ENCODE data around the gene SGMS1. TPM values are rescaled to one million over a fixed set of nuclear protein-coding genes. Genes with fewer than 3 reads are reported as not detected.

SGMS1 gene
- polyA plus RNA-seq, 2 of the 4 experiments (the other 2 are of a cell fraction), result 22.7 to 28.2 TPM

GRCh38 chr10:50286996-50287803, 336.6 kb downstream of the SGMS1 start:
- CTCF ChIA-PET, result interaction anchor here (0.9 kb wide), 1 partner anchor 12 kb away, joined by 6 read pairs; no protein-coding TSS in a partner anchor
- no peak for TF ChIP-seq ESRRA (IDR thresholded peaks at IDR 0.05; ENCODE audit: borderline replicate concordance, low read length)
- no peak for TF ChIP-seq USF2 (IDR thresholded peaks at IDR 0.05)
- TF ChIP-seq GATA3 (IDR thresholded peaks at IDR 0.05; ENCODE audit: borderline replicate concordance), result no peak
- TF ChIP-seq RNF2 (IDR thresholded peaks at IDR 0.05; ENCODE audit: borderline replicate concordance, low read depth), result no peak
- TF ChIP-seq JUNB (IDR thresholded peaks at IDR 0.05), result no peak
- no peak for TF ChIP-seq PBX3 (IDR thresholded peaks at IDR 0.05)
- no peak for TF ChIP-seq EHMT2 (IDR thresholded peaks at IDR 0.05; ENCODE audit: low read depth)
- no peak for TF ChIP-seq ZNF302 (CRISPR knock-in tag; IDR thresholded peaks at IDR 0.05)
- no peak for TF ChIP-seq EP300 (IDR thresholded peaks at IDR 0.05)
- TF ChIP-seq E2F6 (IDR thresholded peaks at IDR 0.05; ENCODE audit: borderline replicate concordance, low read depth), result no peak
- no peak for TF ChIP-seq HOXA7 (CRISPR knock-in tag; IDR thresholded peaks at IDR 0.05)
- no peak for TF ChIP-seq POLR2A (IDR thresholded peaks at IDR 0.05; ENCODE audit: low read length)
- no peak for TF ChIP-seq HEYL (CRISPR knock-in tag; IDR thresholded peaks at IDR 0.05)
- TF ChIP-seq HES2 (IDR thresholded peaks at IDR 0.05), result no peak
- TF ChIP-seq ZC3H11A (IDR thresholded peaks at IDR 0.05), result no peak
- no peak for TF ChIP-seq MAX (IDR thresholded peaks at IDR 0.05)
- DNase-seq (ENCODE audit: low read depth in 1 of 2, low spot score in 1 of 2), result no peak
- no peak overlapping the region for H3K27ac ChIP-seq
- H3K4me3 ChIP-seq, result no peak overlapping the region
- WGBS (ENCODE audit: missing lambda C conversion rate), result 71% methylated on average over 9 of the region's 9 CpGs
- no peak for FAIRE-seq
- POLR2A ChIA-PET, result no interaction called here
- no peaks in the 10 kb centered on the region for H3K9me3 ChIP-seq
- no peak for ATAC-seq
- no peaks in the 10 kb centered on the region for H3K4me1 ChIP-seq
- H3K4me2 ChIP-seq, result no peak overlapping the region

GRCh38 chr10:50286517-50286916, 337.2 kb downstream of the SGMS1 start:
- Histone ChIP-seq H3K4me2 (no peak overlapping the region), H3K4me1 (no peaks in the 10 kb centered on the region), H3K4me3 (no peak overlapping the region), H3K27ac (no peak overlapping the region), H3K9me3 (no peaks in the 10 kb centered on the region)
- no peak for ATAC-seq
- WGBS (ENCODE audit: missing lambda C conversion rate), result 4% methylated on average over 2 of the region's 2 CpGs
- TF ChIP-seq CHD4 (IDR thresholded peaks at IDR 0.05; ENCODE audit: borderline replicate concordance) (no peak), FOSL2 (IDR thresholded peaks at IDR 0.05) (no peak), FOSL2 (CRISPR knock-in tag; IDR thresholded peaks at IDR 0.05) (no peak), E2F6 (IDR thresholded peaks at IDR 0.05; ENCODE audit: borderline replicate concordance, low read depth) (no peak), RFX5 (IDR thresholded peaks at IDR 0.05) (no peak), ATOH8 (CRISPR knock-in tag; IDR thresholded peaks at IDR 0.05; ENCODE audit: low read depth) (no peak), ELK1 (IDR thresholded peaks at IDR 0.05; ENCODE audit: low read depth, low read length) (no peak), FOXS1 (CRISPR knock-in tag; IDR thresholded peaks at IDR 0.05) (no peak), POLR2A (IDR thresholded peaks at IDR 0.05; ENCODE audit: low read length) (no peak), NPAS2 (CRISPR knock-in tag; IDR thresholded peaks at IDR 0.05; ENCODE audit: borderline replicate concordance) (no peak)
- ChIA-PET POLR2A (no interaction called here), CTCF (interaction anchor here (0.9 kb wide), 1 partner anchor 11 kb away, joined by 6 read pairs; no protein-coding TSS in a partner anchor)
- DNase-seq (ENCODE audit: low read depth in 1 of 2, low spot score in 1 of 2), result no peak
- no peak for FAIRE-seq

Data from A549 (cell line).